ENCODE results near the gene DGKI.
"Not testable (repeated sequence)": the region's sequence is repeated elsewhere in the genome, so short reads cannot be mapped to it uniquely, and the experiment has no call there.

The DGKI gene

GRCh38 chr7:137836541-137836940 lies 10.2 kb downstream of the DGKI start:
- DNase-seq, result no peak

DNA sequence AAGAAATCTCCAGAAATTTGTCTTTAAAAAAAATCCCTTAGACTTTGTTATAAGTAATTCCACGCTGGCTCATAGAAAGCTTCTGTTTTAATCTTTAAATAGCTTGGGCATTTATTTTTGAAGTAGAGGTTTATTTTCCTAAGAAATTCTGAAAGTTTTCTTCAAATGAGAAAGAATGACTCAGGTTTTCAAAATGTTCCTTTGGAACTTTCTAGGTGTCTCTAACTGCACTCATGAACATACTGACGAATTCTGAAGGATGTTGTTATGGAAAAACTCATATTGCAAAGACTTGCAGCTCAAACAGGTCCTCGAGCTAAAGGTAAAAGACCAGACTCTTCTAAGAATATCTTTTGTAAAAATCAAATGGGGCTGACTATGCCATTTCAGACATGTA lies 10.7 kb downstream of the DGKI start:
- no peak for DNase-seq

DNA sequence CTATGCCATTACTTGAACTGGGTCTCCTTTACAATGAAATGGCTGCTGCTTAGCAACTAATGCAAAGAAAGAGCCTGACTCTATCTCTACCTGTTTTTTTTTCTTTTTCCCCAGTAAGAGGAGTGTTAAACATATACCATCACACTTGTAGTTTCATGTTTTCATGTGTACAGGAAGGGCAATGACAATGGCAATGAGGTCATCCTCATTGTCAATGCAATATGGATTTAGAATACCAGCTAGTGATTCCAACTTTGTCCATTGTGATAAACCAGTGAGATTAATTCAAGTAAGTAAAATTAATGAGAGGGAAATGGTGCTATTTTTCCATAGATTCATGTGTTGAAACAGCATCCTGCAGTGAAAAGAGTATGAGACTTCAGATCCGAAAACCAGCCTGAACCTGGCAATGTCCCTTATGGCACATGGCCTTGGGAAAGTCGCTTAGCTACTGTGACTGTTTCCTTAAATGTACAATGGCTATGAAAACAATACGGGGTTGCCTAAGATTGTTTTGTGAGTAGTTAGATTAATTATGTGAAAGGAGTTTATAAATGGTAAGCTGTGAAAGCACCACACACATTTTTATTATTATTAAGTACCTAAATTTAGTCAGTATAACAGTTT lies 11.2 kb downstream of the DGKI start:
- no peak for DNase-seq

- DNase-seq, result no peak
These were observed 12.2 kb downstream of the DGKI start for GRCh38 chr7:137834552-137834951.

DNA sequence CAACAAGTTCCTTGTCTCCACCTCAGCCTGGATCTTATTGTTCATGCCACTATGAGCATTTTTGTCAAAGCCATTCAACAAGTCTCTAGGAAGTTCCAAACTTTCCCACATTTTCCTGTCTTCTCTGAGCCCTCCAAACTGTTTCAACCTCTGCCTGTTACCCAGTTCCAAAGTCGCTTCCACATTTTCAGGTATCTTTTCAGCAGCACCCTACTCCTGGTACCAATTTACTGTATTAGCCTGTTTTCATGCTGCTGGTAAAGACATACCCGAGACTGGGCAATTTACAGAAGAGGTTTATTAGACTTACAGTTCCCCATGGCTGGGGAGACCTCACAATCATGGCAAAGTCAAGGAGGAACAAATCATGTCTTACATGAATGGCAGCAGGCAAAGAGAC lies 13.8 kb downstream of the DGKI start:
- DNase-seq, result not testable (repeated sequence)

DNA sequence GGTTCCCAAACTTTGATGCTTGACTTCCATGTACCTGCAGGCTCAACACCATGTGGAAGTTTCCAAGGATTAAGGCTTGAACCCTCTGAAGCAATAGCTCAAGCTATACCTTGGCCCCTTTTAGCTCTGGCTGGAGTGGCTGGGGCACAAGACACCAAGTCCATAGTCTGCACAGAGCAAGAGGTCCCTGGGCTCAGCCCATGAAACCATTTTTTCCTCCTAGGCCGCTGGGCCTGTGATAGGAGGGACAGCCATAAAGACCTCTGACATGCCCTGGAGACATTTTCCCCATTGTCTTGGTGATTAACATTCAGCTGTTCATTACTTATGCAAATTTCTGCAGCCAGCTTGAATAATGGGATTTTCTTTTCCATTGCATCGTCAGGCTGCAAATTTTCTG lies 14.4 kb downstream of the DGKI start:
- no peak for DNase-seq

- not testable (repeated sequence) for DNase-seq
These were observed 15.2 kb downstream of the DGKI start for GRCh38 chr7:137831555-137831954.

GRCh38 chr7:137829337-137829992 lies 17.3 kb downstream of the DGKI start:
- DNase-seq, result no peak

DNA sequence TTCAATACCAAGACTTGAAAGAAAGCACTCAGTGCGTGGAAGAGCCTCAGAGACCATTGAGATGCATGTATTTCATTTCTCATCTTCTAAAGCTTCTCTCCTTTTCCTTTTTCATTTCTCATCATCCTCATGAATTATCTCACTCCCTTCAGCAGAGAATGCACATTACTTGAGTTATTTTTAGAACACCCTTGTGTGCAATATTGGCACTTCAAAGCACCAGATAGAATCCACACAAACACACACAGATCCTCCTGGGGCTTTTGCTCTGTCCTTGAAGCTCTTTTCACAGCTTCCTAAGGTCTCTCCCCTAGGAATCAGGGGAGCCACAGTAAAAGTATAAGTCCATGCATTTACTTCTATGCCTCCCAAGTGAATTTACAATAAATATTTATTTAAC lies 18.3 kb downstream of the DGKI start:
- no peak for DNase-seq

- DNase-seq, result no peak
These were observed 21.3 kb downstream of the DGKI start for GRCh38 chr7:137825489-137825888.

GRCh38 chr7:137820677-137821420 lies 25.9 kb downstream of the DGKI start:
- peak in 34 of 56 donors; percentile 2 to 69 (median 20) for DNase-seq

- DNase-seq, result peak in 1 of 56 donors; percentile 20
These were observed 26.6 kb downstream of the DGKI start for GRCh38 chr7:137820156-137820555.

GRCh38 chr7:137818036-137818435 lies 28.7 kb downstream of the DGKI start:
- DNase-seq, result no peak

- DNase-seq, result no peak
These were observed 30.0 kb downstream of the DGKI start for GRCh38 chr7:137816696-137817320.

GRCh38 chr7:137813541-137813940 lies 33.2 kb downstream of the DGKI start:
- no peak for DNase-seq

GRCh38 chr7:137810248-137810647 lies 36.5 kb downstream of the DGKI start:
- no peak for DNase-seq

GRCh38 chr7:137804836-137805235 lies 41.9 kb downstream of the DGKI start:
- DNase-seq, result no peak

DNA sequence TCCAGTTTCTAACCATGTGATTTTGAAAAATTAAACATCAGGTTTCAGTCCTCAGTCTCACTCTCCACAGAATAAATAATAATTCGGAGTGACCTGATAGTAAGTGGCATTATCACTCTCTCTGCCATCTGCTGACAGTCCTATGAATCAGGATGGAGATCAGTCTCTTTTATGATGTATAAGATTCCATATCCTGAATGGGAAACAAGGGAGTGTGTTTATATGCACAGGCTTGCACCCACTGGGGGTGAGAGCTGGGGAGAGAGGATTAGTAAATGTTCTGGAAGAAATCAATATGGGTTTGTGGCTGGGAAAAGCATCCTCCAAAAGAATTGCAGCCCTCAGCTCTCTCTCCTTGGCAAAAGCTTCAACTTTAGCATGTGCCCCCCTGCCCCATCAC lies 45.3 kb downstream of the DGKI start:
- no peak for DNase-seq

- DNase-seq, result no peak
These were observed 45.8 kb downstream of the DGKI start for GRCh38 chr7:137801003-137801402.

DNA sequence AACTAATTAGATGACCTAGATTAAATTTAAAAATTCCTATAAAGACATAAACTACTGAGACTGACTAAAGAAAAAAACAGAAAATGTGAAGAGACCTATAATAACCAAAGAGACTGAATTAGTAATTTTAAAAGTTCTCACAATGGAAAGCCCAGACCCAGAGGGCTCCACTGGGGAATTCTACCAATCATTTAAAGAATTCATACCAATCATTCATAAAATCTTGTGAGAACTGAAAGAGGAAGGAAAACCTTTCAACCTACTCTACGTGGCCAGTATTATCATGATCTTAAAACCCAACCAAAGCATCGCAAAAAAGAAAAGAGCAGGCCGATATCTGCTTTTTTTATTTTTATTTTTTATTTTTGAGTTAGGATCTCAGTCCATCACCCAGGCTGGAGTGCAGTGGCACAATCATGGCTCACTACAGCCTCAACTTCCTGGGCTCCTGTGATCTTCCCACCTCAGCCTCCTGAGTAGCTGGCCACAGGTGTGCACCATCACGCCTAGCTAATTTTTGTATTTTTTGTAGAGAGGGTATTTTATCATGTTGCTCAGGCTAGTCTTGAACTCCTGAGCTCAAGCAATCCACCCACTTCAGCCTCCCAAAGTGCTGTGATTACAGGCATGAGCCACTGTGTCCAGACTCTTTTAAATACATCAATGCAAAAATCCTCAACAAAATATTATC lies 48.6 kb downstream of the DGKI start:
- no peak for DNase-seq

- DNase-seq, result no peak
These were observed 51.6 kb downstream of the DGKI start for GRCh38 chr7:137795211-137795610.

- no peak for DNase-seq
These were observed 54.8 kb downstream of the DGKI start for GRCh38 chr7:137791930-137792329.
